HepG2 (cell line): ENCODE measurements around the gene SYNC.

Experiments used
- BCLAF1 ChIP-seq: fragments of 450-650 bp; IDR thresholded peaks from 2 replicates; pipeline ENCODE4 v1.6.1; 2017; ENCODE audit warnings: mild to moderate bottlenecking
- YEATS4 ChIP-seq: sonication (generic); formaldehyde crosslinking; IDR thresholded peaks from 2 replicates; pipeline ENCODE4 v1.4.0; 2020; ENCODE audit warnings: missing genetic modification reagents, borderline replicate concordance
- TF ChIP-seq, protein P1 (sequence below): sonication (generic); formaldehyde crosslinking; IDR thresholded peaks from 2 replicates; pipeline ENCODE4 v1.4.0; 2020; ENCODE audit warnings: missing genetic modification reagents, borderline replicate concordance
- TF ChIP-seq, protein P2 (sequence below): sonication (generic); formaldehyde crosslinking; IDR thresholded peaks from 2 replicates; pipeline ENCODE4 v1.5.0; 2020; ENCODE audit warnings: mild to moderate bottlenecking, missing genetic modification reagents, moderate library complexity

DNA sequence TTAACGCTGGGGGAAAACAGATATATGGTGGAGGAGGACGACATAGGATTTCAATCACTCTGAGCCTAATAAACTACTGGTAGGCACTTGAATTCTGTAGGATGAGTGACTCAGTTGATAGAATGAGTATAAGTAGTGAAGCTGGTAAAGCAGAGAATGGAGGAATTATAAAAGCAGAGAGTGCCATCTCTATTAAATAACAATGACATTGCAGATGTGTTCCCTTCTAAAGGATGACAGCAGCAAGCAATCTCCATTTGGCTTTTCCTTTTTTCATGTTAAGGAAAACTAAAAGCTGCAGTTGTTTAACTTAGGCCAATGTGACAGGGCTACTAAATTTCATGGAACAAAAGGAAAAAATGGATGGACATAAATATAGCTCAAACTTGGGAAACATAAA is 69.7 kb downstream of the SYNC start:
- TF ChIP-seq YEATS4, result no peak
- TF ChIP-seq, protein P1, sequence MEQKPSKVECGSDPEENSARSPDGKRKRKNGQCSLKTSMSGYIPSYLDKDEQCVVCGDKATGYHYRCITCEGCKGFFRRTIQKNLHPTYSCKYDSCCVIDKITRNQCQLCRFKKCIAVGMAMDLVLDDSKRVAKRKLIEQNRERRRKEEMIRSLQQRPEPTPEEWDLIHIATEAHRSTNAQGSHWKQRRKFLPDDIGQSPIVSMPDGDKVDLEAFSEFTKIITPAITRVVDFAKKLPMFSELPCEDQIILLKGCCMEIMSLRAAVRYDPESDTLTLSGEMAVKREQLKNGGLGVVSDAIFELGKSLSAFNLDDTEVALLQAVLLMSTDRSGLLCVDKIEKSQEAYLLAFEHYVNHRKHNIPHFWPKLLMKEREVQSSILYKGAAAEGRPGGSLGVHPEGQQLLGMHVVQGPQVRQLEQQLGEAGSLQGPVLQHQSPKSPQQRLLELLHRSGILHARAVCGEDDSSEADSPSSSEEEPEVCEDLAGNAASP, result no peak
- TF ChIP-seq, protein P2, sequence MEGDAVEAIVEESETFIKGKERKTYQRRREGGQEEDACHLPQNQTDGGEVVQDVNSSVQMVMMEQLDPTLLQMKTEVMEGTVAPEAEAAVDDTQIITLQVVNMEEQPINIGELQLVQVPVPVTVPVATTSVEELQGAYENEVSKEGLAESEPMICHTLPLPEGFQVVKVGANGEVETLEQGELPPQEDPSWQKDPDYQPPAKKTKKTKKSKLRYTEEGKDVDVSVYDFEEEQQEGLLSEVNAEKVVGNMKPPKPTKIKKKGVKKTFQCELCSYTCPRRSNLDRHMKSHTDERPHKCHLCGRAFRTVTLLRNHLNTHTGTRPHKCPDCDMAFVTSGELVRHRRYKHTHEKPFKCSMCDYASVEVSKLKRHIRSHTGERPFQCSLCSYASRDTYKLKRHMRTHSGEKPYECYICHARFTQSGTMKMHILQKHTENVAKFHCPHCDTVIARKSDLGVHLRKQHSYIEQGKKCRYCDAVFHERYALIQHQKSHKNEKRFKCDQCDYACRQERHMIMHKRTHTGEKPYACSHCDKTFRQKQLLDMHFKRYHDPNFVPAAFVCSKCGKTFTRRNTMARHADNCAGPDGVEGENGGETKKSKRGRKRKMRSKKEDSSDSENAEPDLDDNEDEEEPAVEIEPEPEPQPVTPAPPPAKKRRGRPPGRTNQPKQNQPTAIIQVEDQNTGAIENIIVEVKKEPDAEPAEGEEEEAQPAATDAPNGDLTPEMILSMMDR, result no peak
- TF ChIP-seq BCLAF1, result no peak
